Aorta (tissue), 5 donors: ENCODE data around the gene GTF3C1. TPM values are rescaled to one million over a fixed set of nuclear protein-coding genes. Genes with fewer than 3 reads are reported as not detected.

ENCODE experiments used
- ATAC-seq: fragments of 200-7000 bp; cut with Tn5 transposase; one replicate; pipeline ENCODE4 v1.9.1; 2022; ENCODE audit warnings: moderate library complexity; ENCODE audit not compliant: low FRiP score
- DNase-seq, 2 donors: peaks; one replicate each; pipeline ENCODE4 v3.0.0-alpha.2; 2020
- H3K27ac ChIP-seq, 2 donors: one replicate each; pipeline ENCODE4 v1.5.1; 2013; ENCODE audit warnings: low read length in 2 of 2, mild to moderate bottlenecking in 2 of 2, moderate library complexity in 2 of 2, control low read depth in 1 of 2, inconsistent platforms in 1 of 2, low read depth in 1 of 2
- H3K27me3 ChIP-seq, 2 donors: one replicate each; pipeline ENCODE4 v1.6.1; 2013; ENCODE audit warnings: control low read depth in 1 of 2, low read length in 1 of 2, mild to moderate bottlenecking in 1 of 2, moderate library complexity in 1 of 2; ENCODE audit not compliant: insufficient read depth in 2 of 2, control insufficient read depth in 1 of 2
- H3K36me3 ChIP-seq, 2 donors: one replicate each; pipeline ENCODE4 v1.6.1; 2013; ENCODE audit warnings: control low read depth in 1 of 2, low read length in 1 of 2, mild to moderate bottlenecking in 1 of 2; ENCODE audit not compliant: insufficient read depth in 2 of 2, control insufficient read depth in 1 of 2
- H3K4me1 ChIP-seq, 2 donors: one replicate each; pipeline ENCODE4 v1.6.1; 2013; ENCODE audit warnings: low read length in 2 of 2, control low read depth in 1 of 2, mild to moderate bottlenecking in 1 of 2, moderate library complexity in 1 of 2; ENCODE audit not compliant: insufficient read depth in 2 of 2, control insufficient read depth in 1 of 2
- H3K4me3 ChIP-seq, 2 donors: one replicate each; pipeline ENCODE4 v1.5.1; 2013; ENCODE audit warnings: low read length in 2 of 2, control low read depth in 1 of 2, mild to moderate bottlenecking in 1 of 2
- H3K9me3 ChIP-seq: one replicate; pipeline ENCODE4 v1.6.1; 2013; ENCODE audit warnings: mild to moderate bottlenecking, low read length; ENCODE audit not compliant: control insufficient read depth
- WGBS, 2 donors: extraction: QIAGEN DNeasy Blood & Tissue Kit; methylation state at CpG; one replicate each; pipeline ENCODE4 v1.1.7; 2013; 5-methylcytosine and 5-hydroxymethylcytosine counted together
- intact Hi-C, 2 donors: fragments of 100-400 bp; cut with DNase I; formaldehyde crosslinking; loops; one replicate each; pipeline versions ENCODE4 v1.14.2 to v1.15.0; 2022
- polyA plus RNA-seq, 2 donors: library from polyadenylated mRNA; stranded (reverse); fragments of 200-250 nt; gene quantifications; one replicate each; pipeline ENCODE4 v1.2.3, GENCODE V29; 2013
- total RNA-seq, 2 donors: library from RNA; stranded (reverse); fragmentation: NEBNext Ultra II Directional; extraction: Animal tissue kit (Norgen Biotek cat#: 25700); gene quantifications; one replicate each; pipeline ENCODE4 v1.2.1, GENCODE V29; 2021
- donor health status: healthy with polysubstance abuse.
- donor health status: Bipolar disorder and iron deficiency.
- donor health status: DM: no; HTN: no; CAD: no.
- donor health status: DM: no; HTN: no; CAD: no.
- donor health status: DM: yes; HTN: yes; CAD: no.

GTF3C1 gene
- total and polyA plus RNA-seq, 4 donors = 9.4 to 72.2 (median 47.7) TPM

DNA sequence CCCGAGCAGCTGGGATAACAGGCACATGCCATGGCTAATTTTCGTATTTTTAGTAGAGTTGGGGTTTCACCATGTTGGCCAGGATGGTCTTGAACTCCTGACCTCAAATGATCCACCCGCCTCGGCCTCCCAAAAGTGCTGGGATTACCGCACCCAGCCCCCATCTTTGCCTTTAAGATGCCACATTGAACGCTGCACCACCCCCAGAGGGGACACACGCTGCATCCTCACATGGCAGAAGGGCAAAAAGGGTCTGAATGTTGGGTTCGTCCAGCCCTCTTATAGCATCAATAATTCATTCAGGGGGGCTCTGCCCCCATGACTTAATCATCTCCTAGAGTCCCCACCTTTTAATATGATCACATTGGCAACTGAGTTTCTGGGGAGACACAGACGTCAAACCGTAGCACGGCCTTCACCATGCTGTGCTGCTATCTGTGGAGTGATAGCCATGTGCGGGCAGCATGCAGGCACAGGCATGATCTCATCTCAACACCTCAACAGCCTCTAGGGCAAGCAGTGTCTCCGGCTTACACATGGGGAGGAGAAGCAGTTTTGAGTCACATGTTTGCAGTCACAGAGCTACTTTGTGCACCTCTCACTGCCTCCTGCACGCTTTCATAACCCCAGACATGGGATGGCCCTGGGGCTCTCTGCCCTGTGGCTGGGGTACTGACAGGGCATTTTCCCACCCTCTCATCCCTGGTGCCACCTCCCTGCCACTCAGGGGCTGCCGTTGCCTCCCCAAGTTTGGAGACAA, 117.8 kb downstream of the GTF3C1 start:
- WGBS, 2 donors = 79 to 82% methylated on average over 15 of the region's 15 CpGs
- peak in 1 of 2 donors; percentile 42 for DNase-seq

DNA sequence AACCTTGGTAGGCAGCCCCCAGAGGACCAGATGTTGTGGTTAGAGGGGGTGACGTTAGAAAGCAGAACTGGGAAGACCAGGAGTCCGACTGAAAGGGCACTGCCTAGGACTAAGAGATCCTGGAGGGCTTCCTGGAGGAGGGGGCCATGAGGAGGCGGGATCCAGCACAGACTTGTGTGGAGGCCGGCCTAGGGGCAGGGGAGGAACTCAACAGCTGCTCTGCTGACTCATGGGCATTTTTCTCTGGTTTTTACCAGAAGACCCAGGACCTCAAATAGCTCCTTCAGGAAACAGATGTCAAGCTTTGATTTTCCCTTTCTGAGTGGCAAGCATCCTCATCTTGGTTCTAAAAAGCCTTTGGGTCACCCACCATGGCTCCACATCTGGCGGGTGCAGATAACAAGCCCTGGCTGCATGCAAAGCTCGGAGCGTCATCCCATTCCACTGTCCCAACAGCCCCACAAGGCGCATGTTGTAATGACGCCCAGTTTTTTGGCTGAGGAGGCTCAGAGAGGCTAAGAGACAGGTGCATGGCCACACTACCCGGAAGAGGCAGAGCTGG, 118.7 kb downstream of the GTF3C1 start:
- no peak for ATAC-seq
- no peak overlapping the region for H3K4me3 ChIP-seq
- no peaks in the 10 kb centered on the region for H3K27me3 ChIP-seq
- peak in 1 of 2 donors; percentile 42 for DNase-seq
- WGBS, 2 donors = 81 to 90% methylated on average over 10 of the region's 10 CpGs
- intact Hi-C loops = no loop called here
- no peaks in the 10 kb centered on the region for H3K4me1 ChIP-seq
- H3K9me3 ChIP-seq = peaks cover 3% of the 10 kb centered on the region
- no peak overlapping the region for H3K27ac ChIP-seq
- no peaks in the 10 kb centered on the region for H3K36me3 ChIP-seq

More for the DNA sequence above, 117.8 kb downstream of the GTF3C1 start:
- Histone ChIP-seq H3K36me3 (no peaks in the 10 kb centered on the region), H3K4me3 (no peak overlapping the region), H3K4me1 (no peaks in the 10 kb centered on the region), H3K9me3 (no peaks in the 10 kb centered on the region), H3K27ac (no peak overlapping the region), H3K27me3 (no peaks in the 10 kb centered on the region)
- no peak for ATAC-seq
- intact Hi-C loops = no loop called here

DNA sequence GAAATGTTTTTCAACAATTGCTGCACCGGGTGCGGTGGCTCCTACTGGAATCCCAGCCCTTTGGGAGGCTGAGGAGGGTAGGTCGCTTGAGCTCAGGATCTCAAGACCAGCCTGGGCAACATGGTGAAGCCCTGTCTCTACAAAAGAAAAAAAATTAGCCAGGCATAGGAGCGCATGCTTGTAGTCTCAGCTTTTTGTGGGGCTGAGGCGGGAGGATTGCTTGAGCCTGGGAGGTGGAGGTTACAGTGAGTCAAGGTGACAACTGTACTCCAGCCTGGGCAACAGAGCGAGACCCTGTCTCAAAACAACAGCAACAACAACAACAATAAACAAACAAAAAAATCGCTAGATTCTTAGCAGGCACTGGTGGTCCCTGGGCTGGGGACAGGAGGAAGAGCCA, 119.2 kb downstream of the GTF3C1 start:
- Histone ChIP-seq H3K27me3 (no peaks in the 10 kb centered on the region), H3K9me3 (peaks cover 3% of the 10 kb centered on the region), H3K27ac (no peak overlapping the region), H3K4me1 (no peaks in the 10 kb centered on the region), H3K4me3 (no peak overlapping the region), H3K36me3 (no peaks in the 10 kb centered on the region)
- 83 to 86% methylated on average over 7 of the region's 7 CpGs for whole genome bisulfite sequencing, 2 donors
- no peak for DNase-seq
- intact Hi-C loops = no loop called here
- no peak for ATAC-seq

DNA sequence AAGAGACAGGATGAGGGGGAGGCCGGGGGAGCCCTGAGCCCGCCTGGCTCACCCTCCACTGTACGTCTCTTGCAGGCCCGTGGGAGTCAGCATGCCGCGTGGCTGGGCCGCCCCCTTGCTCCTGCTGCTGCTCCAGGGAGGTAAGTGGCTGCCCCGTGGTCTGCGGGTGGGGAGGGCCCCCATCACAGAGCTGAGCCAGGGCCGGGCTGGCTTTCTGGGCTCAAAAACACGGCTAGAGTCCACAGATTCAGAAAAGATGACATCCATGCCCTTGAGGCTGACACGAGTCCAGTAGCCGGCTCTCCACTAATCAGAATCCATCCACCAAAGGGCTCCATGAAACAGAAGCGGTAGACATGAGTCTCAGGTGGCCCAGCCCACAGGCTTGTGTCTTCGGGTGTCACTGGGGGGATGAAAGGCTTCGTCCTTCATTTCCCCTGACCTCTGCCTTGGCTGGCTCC, 119.7 kb downstream of the GTF3C1 start:
- DNase-seq (peak in 1 of 2 donors; percentile 71), ATAC-seq (no peak)
- intact Hi-C loops = no loop called here

DNA sequence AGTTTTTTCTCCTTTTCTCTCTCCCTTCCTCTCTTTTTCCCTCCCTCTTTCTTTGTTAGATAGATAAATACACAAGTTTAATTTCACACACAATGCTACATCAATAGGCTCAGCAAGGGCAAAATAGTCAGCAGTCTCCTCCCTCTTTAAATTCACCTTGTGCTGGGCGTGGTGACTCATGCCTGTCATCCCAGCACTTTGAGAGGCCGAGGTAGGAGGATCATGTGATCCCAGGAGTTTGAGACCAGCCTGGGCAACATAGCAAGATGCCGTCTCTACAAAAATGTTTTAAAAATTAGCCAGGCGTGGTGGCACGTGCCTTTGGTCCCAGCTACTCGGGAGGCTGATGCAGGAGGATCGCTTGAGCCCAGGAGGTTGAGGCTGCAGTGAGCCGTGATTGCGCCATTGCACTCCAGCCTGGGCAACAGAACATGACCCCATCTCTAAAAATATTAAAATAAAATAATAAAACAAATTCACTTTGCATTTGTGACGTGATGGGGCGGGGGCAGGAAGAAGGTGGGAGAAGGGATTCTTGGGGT, 120.3 kb downstream of the GTF3C1 start:
- intact Hi-C loops = no loop called here
- no peak overlapping the region for H3K4me3 ChIP-seq
- H3K9me3 ChIP-seq = peaks cover 3% of the 10 kb centered on the region
- no peak overlapping the region for H3K27ac ChIP-seq
- WGBS, 2 donors = 90% methylated on average over 11 of the region's 11 CpGs
- no peaks in the 10 kb centered on the region for H3K36me3 ChIP-seq
- DNase-seq (no peak), ATAC-seq (no peak)
- no peaks in the 10 kb centered on the region for H3K27me3 ChIP-seq
- H3K4me1 ChIP-seq = no peaks in the 10 kb centered on the region

More for the DNA sequence above, 119.7 kb downstream of the GTF3C1 start:
- WGBS, 2 donors = 72 to 73% methylated on average over 16 of the region's 16 CpGs
- Histone ChIP-seq H3K4me1 (no peaks in the 10 kb centered on the region), H3K27ac (no peak overlapping the region), H3K4me3 (no peak overlapping the region), H3K9me3 (peaks cover 3% of the 10 kb centered on the region), H3K36me3 (no peaks in the 10 kb centered on the region), H3K27me3 (no peaks in the 10 kb centered on the region)

DNA sequence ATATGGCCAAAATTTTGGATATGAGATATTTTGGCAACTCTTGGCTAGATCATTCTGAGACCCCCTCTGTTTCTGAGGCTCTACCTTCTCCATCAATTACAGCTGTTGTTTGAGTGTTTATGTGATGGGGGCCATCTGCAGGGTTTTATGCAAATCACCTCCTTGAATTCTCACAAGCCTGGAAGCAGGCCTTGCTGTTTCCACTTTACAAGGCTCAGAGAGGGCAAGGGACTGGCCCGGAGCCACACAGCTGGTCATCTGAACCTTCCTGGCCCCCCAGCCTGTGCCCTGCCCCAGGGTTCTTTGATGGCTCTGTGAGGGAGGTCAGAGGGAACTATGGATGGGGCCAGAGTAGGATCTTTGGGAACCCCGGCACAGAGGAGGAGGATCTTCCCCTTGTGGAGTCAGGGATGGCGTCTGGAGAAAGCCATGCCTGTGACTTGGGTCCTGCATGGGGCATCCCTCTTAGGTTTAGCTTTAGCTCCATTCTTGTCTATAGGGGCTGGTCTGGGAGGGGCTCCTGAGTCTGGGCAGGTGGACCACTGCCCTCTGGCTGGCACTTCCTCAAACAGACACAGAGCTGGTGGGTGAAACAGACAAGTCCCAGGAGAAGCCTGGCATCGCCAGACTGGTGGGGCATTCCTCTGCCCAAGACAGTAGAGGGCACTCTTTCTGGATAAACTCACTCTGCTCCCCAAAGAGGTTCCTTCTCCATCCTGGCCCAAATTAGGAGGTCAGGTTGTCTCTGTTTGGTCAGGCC, 121.5 kb downstream of the GTF3C1 start:
- ATAC-seq (no peak), DNase-seq (peak in 1 of 2 donors; percentile 34)
- intact Hi-C loops = no loop called here
- no peaks in the 10 kb centered on the region for H3K27me3 ChIP-seq
- H3K27ac ChIP-seq = no peak overlapping the region
- no peak overlapping the region for H3K4me3 ChIP-seq
- H3K36me3 ChIP-seq = no peaks in the 10 kb centered on the region
- WGBS, 2 donors = 90 to 92% methylated on average over 4 of the region's 4 CpGs
- H3K9me3 ChIP-seq = peaks cover 3% of the 10 kb centered on the region
- H3K4me1 ChIP-seq = no peaks in the 10 kb centered on the region

DNA sequence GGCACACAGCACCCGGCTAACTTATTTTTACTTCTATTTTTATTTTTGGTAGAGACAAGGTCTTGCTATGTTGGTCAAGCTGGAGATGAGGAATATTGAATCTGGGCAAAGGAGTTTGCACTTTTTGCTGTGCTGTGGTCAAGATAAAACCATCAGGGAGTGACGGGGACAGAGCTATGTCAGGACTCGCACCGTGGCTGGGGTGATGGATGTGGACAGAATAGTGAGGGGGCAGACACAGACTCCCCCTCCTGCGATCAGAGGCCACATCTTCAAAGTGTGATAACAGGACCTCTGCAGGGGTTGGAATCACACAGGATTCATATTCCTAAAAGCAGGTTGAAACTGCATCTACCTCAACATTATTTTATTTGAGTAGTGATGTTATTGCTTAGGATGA, 122.2 kb downstream of the GTF3C1 start:
- intact Hi-C loops = no loop called here
- WGBS, 2 donors = 74 to 76% methylated on average over 5 of the region's 5 CpGs
- no peaks in the 10 kb centered on the region for H3K4me1 ChIP-seq
- H3K36me3 ChIP-seq = no peaks in the 10 kb centered on the region
- DNase-seq (peak in 1 of 2 donors; percentile 27), ATAC-seq (no peak)
- H3K4me3 ChIP-seq = no peak overlapping the region
- H3K9me3 ChIP-seq = peaks cover 3% of the 10 kb centered on the region
- no peak overlapping the region for H3K27ac ChIP-seq
- H3K27me3 ChIP-seq = no peaks in the 10 kb centered on the region

DNA sequence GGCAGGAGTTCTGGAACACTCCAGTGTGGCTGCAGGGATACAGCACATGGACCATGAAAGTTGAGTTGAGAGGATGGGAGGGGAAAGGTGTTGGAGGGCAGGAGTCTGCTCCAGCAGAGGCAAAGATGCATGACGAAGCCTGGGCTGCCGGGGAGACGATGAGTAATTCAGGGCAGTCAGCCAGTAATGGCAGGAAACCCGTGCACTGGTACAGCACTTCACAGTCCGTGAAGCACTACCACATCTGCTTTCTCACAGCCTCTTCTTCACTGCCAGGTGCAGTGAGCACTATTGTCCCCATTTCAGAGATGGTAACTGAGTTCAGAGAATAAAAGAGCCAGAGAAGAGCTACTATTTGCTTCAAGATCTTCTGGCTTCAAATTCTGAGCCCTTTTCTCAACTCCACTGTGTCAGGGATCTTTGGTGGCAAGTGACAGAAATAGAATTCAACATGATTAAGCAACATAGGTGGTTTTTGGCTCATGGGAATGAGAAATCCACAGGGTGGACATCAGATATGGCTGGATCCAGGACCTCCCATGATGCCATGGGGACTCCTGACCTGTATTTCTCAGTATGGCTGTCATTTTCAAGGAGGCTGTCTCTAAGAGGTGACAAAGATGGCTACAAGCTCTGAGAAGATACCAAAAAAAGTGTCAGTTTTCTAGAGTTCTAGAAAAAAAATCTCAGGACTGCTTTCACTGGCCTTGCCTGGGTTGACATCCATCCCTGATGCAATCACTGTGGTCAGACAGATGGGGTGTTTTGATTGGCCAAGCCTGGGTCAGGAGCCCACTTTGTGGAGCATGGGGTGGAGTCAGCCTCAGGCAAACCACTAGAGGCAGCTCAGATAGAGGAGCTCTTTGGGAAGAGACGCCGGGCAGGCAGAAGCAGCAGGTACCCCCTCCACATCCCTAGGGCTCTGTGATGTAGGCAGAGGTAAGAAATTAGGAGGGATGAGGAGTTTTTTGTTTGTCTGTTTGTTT, 123.0 kb downstream of the GTF3C1 start:
- Histone ChIP-seq H3K4me1 (no peaks in the 10 kb centered on the region), H3K27ac (no peak overlapping the region), H3K27me3 (no peaks in the 10 kb centered on the region), H3K36me3 (no peaks in the 10 kb centered on the region), H3K4me3 (no peak overlapping the region), H3K9me3 (peaks cover 3% of the 10 kb centered on the region)
- WGBS, 2 donors = 27 to 29% methylated on average over 7 of the region's 7 CpGs
- peak; percentile 73 to 78 for DNase-seq
- ATAC-seq = no peak
- intact Hi-C loops = no loop called here
